Measurements from ENCODE around the gene HOXD9. TPM values are rescaled to one million over a fixed set of nuclear protein-coding genes. Genes with fewer than 3 reads are reported as not detected.
A peak's percentile ranks its signal among the peaks of the same experiment; 100 is the strongest.

The HOXD9 gene
- total RNA-seq, 2 donors from 2014 or later = 1.4 TPM; not detected in 1

GRCh38 chr2:176117823-176118371, 4.6 kb upstream of the HOXD9 start:
- H3K9me3 ChIP-seq = no peaks in the 10 kb centered on the region
- peaks cover 73% of the 10 kb centered on the region for H3K27me3 ChIP-seq (replicated peaks; ENCODE audit: insufficient read depth)
- no peak for DNase-seq (ENCODE audit: low spot score)
- peaks cover 2 to 18% of the 10 kb centered on the region in 2 donors for H3K4me1 ChIP-seq (ENCODE audit: control insufficient read depth in 1 of 2, low read depth in 2 of 2)
- no peaks in the 10 kb centered on the region for H3K36me3 ChIP-seq
- H3K4me3 ChIP-seq = no peak overlapping the region
- TF ChIP-seq CTCF (IDR thresholded peaks at IDR 0.05) = no peak
- peak overlapping the region in 1 of 2 donors; percentile 34 for H3K27ac ChIP-seq
- no peak for ATAC-seq (ENCODE audit: insufficient number of reproducible peaks, low FRiP score, low read depth)

GRCh38 chr2:176118601-176119339, 3.7 kb upstream of the HOXD9 start:
- Histone ChIP-seq H3K36me3 (no peaks in the 10 kb centered on the region), H3K27ac (no peak overlapping the region), H3K27me3 (replicated peaks; ENCODE audit: insufficient read depth) (peaks cover 70% of the 10 kb centered on the region), H3K9me3 (no peaks in the 10 kb centered on the region), H3K4me3 (no peak overlapping the region), H3K4me1 (ENCODE audit: control insufficient read depth in 1 of 2, low read depth in 2 of 2) (peaks cover 7 to 24% of the 10 kb centered on the region in 2 donors)
- no peak for TF ChIP-seq CTCF (IDR thresholded peaks at IDR 0.05)
- DNase-seq (ENCODE audit: low spot score) (no peak), ATAC-seq (ENCODE audit: insufficient number of reproducible peaks, low FRiP score, low read depth) (no peak)

GRCh38 chr2:176120364-176121189, 1.9 kb upstream of the HOXD9 start:
- Histone ChIP-seq H3K9me3 (no peaks in the 10 kb centered on the region), H3K4me3 (no peak overlapping the region), H3K27ac (no peak overlapping the region), H3K4me1 (ENCODE audit: control insufficient read depth in 1 of 2, low read depth in 2 of 2) (peaks cover 7 to 24% of the 10 kb centered on the region in 2 donors), H3K27me3 (replicated peaks; ENCODE audit: insufficient read depth) (peaks cover 62% of the 10 kb centered on the region), H3K36me3 (no peaks in the 10 kb centered on the region)
- no peak for ATAC-seq (ENCODE audit: insufficient number of reproducible peaks, low FRiP score, low read depth)
- no peak for DNase-seq (ENCODE audit: low spot score)
- TF ChIP-seq CTCF (IDR thresholded peaks at IDR 0.05) = no peak

GRCh38 chr2:176121190-176122051, 1.1 kb upstream of the HOXD9 start:
- peaks cover 54% of the 10 kb centered on the region for H3K27me3 ChIP-seq (replicated peaks; ENCODE audit: insufficient read depth)
- H3K4me1 ChIP-seq (ENCODE audit: control insufficient read depth in 1 of 2, low read depth in 2 of 2) = peaks cover 7 to 20% of the 10 kb centered on the region in 2 donors
- peak overlapping the region; percentile 72 for H3K4me3 ChIP-seq
- TF ChIP-seq CTCF (IDR thresholded peaks at IDR 0.05) = no peak
- ATAC-seq (ENCODE audit: insufficient number of reproducible peaks, low FRiP score, low read depth) (no peak), DNase-seq (ENCODE audit: low spot score) (no peak)
- H3K9me3 ChIP-seq = no peaks in the 10 kb centered on the region
- no peaks in the 10 kb centered on the region for H3K36me3 ChIP-seq
- H3K27ac ChIP-seq = no peak overlapping the region
